Vagina (tissue), 2 donors: ENCODE results near the gene TRIM13.

Experiments
- CTCF ChIP-seq, 3 experiments: fragments of 450-650 bp in 2 of 3; fragments of 200-600 bp in 1 of 3; sonication (generic) in 1 of 3; IDR thresholded peaks; one replicate each; pipeline ENCODE4 v1.5.1; 2017 to 2019; ENCODE audit warnings: antibody characterized with exemption in 3 of 3, mild to moderate bottlenecking in 2 of 3, moderate library complexity in 2 of 3
- POLR2A ChIP-seq, 2 donors: fragments of 450-650 bp; IDR thresholded peaks; one replicate each; pipeline ENCODE4 v1.6.1; 2017; ENCODE audit warnings: antibody characterized with exemption in 2 of 2, mild to moderate bottlenecking in 2 of 2, moderate library complexity in 2 of 2

GRCh38 chr13:50006426-50007135, 9.7 kb downstream of the TRIM13 start:
- no peak for TF ChIP-seq POLR2A (IDR thresholded peaks at IDR 0.05)
- TF ChIP-seq CTCF (IDR thresholded peaks at IDR 0.05), result no peak
